ENCODE results near the gene CA7.

Gene CA7

GRCh38 chr16:66814734-66815133 is 29.5 kb upstream of the CA7 start:
- no peaks in the 10 kb centered on the region for H3K9me3 ChIP-seq (ENCODE audit: low read depth, low read length)
- H3K36me3 ChIP-seq (ENCODE audit: insufficient read depth, low read length) = peaks cover 51% of the 10 kb centered on the region
- H3K27ac ChIP-seq = no peak overlapping the region
- TF ChIP-seq POLR2AphosphoS5 (IDR thresholded peaks at IDR 0.05; ENCODE audit: borderline replicate concordance, low read depth, low read length) (no peak), FOXP2 (optimal IDR thresholded peaks at IDR 0.05; ENCODE audit: control extremely low read depth, extremely low read length, insufficient read depth) (no peak), EZH2 (IDR thresholded peaks at IDR 0.05) (no peak)
- no peak overlapping the region for H3K9ac ChIP-seq (ENCODE audit: insufficient read length)
- H3K4me3 ChIP-seq = no peak overlapping the region
- DNase-seq (ENCODE audit: low read depth, low spot score) = no peak

- no peak overlapping the region for H3K27ac ChIP-seq
- no peak overlapping the region for H3K4me3 ChIP-seq
- H3K9me3 ChIP-seq (ENCODE audit: low read depth, low read length) = no peaks in the 10 kb centered on the region
- TF ChIP-seq POLR2AphosphoS5 (IDR thresholded peaks at IDR 0.05; ENCODE audit: borderline replicate concordance, low read depth, low read length) (no peak), FOXP2 (optimal IDR thresholded peaks at IDR 0.05; ENCODE audit: control extremely low read depth, extremely low read length, insufficient read depth) (no peak), EZH2 (IDR thresholded peaks at IDR 0.05) (no peak)
- no peak for DNase-seq (ENCODE audit: low read depth, low spot score)
- H3K36me3 ChIP-seq (ENCODE audit: insufficient read depth, low read length) = peaks cover 48% of the 10 kb centered on the region
- H3K9ac ChIP-seq (ENCODE audit: insufficient read length) = no peak overlapping the region
These were observed 20.2 kb upstream of the CA7 start for GRCh38 chr16:66824006-66824405.

DNA sequence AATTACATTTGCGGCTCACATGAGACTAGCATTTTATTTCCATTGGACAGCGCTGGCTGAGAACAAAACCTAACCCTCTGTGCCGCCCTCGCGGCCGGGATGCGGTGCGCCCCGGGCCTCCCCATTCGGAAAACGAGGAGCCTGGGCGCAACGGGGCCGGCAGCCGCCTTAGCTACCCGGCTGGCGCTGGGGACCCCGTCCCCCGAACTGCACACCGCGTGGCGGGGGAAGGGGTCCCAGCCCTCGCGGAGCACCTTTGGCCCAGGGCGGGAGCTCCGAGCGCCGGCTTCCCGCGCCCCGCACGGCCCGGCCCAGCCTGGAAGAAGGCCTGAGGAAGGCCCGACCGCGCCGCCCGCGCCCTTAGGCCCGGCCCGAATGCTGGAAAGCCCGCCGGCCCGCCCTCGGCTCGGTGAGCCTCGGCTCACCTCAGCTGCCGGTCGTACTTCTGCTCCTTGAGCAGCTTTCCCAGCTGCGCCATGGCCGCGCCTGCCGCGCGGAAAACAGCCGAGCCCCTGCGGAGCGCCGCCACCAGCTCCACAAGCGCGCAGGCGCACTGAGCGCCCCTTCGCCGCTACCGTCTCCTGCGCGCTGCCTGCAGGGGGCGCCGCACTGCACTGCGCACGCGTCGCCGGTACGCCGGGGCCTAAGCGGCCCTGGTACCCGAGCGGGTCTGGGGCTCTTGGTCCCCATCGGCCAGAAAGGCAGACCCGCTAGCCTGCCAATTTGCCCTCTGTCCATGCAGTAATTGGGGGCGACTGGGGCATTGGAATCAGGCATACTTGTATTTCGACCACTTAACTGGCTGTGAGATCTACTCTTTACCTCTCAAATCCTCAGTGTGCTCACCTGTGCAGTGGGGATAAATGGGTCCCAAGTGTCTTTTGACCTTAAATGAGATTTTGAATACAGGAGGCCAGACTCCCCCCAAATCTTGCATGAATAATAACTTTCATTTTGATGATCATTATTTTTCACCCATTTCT is 13.5 kb upstream of the CA7 start, which contains the start of gene NAE1:
Gene NAE1 (minus strand): TSS at position 555 of the 983 bp plus-strand sequence. CDS start 77 bp downstream, at position 478.
- peak; percentile 87 for TF ChIP-seq POLR2AphosphoS5 (IDR thresholded peaks at IDR 0.05; ENCODE audit: borderline replicate concordance, low read depth, low read length)
- no peak for TF ChIP-seq EZH2 (IDR thresholded peaks at IDR 0.05)
- no peak for TF ChIP-seq FOXP2 (optimal IDR thresholded peaks at IDR 0.05; ENCODE audit: control extremely low read depth, extremely low read length, insufficient read depth)
- Histone ChIP-seq H3K36me3 (ENCODE audit: insufficient read depth, low read length) (peaks cover 16% of the 10 kb centered on the region), H3K9ac (ENCODE audit: insufficient read length) (peak within 1 kb of the TSS; percentile 89), H3K9me3 (ENCODE audit: low read depth, low read length) (no peaks in the 10 kb centered on the region), H3K27ac (peak within 1 kb of the TSS; percentile 62; the same call in 1 of the 2 replicates), H3K4me3 (peak within 1 kb of the TSS; percentile 81)
- DNase-seq (ENCODE audit: low read depth, low spot score) = no peak

DNA sequence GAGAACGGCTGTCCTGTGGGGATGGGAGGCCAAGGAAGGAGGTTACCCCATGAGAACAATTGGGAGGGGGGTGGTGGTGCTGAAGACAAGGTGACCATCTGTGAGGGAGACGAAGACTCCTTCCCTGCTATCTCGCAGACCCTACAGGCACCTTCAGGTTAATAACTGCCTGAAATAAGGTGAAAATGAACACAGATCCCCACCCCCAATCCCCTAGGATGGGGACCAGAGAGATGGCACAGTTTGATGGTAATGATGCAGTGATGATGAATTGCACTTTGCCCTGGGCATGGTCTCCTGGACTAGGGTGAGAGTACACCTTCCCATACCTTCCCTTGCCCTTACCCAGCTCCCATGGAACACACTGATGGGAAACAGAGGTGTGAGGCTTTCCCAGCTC is 12.0 kb upstream of the CA7 start:
- Histone ChIP-seq H3K27ac (no peak overlapping the region), H3K9me3 (ENCODE audit: low read depth, low read length) (no peaks in the 10 kb centered on the region), H3K9ac (ENCODE audit: insufficient read length) (no peak overlapping the region), H3K4me3 (no peak overlapping the region), H3K36me3 (ENCODE audit: insufficient read depth, low read length) (peaks cover 7% of the 10 kb centered on the region)
- DNase-seq (ENCODE audit: low read depth, low spot score) = no peak
- TF ChIP-seq FOXP2 (optimal IDR thresholded peaks at IDR 0.05; ENCODE audit: control extremely low read depth, extremely low read length, insufficient read depth) = no peak
- no peak for TF ChIP-seq EZH2 (IDR thresholded peaks at IDR 0.05)

- TF ChIP-seq POLR2AphosphoS5 (IDR thresholded peaks at IDR 0.05; ENCODE audit: borderline replicate concordance, low read depth, low read length) (no peak), EZH2 (IDR thresholded peaks at IDR 0.05) (no peak), FOXP2 (optimal IDR thresholded peaks at IDR 0.05; ENCODE audit: control extremely low read depth, extremely low read length, insufficient read depth) (no peak)
- Histone ChIP-seq H3K4me3 (no peak overlapping the region), H3K27ac (no peak overlapping the region), H3K9me3 (ENCODE audit: low read depth, low read length) (no peaks in the 10 kb centered on the region), H3K9ac (ENCODE audit: insufficient read length) (no peak overlapping the region), H3K36me3 (ENCODE audit: insufficient read depth, low read length) (peaks cover 3% of the 10 kb centered on the region)
- DNase-seq (ENCODE audit: low read depth, low spot score) = no peak
These were observed 11.4 kb upstream of the CA7 start for GRCh38 chr16:66832661-66833305.

- H3K4me3 ChIP-seq = no peak overlapping the region
- H3K9me3 ChIP-seq (ENCODE audit: low read depth, low read length) = no peaks in the 10 kb centered on the region
- no peak for DNase-seq (ENCODE audit: low read depth, low spot score)
- H3K36me3 ChIP-seq (ENCODE audit: insufficient read depth, low read length) = no peaks in the 10 kb centered on the region
- no peak overlapping the region for H3K9ac ChIP-seq (ENCODE audit: insufficient read length)
- H3K27ac ChIP-seq = no peak overlapping the region
- no peak for TF ChIP-seq EZH2 (IDR thresholded peaks at IDR 0.05)
- no peak for TF ChIP-seq POLR2AphosphoS5 (IDR thresholded peaks at IDR 0.05; ENCODE audit: borderline replicate concordance, low read depth, low read length)
- no peak for TF ChIP-seq FOXP2 (optimal IDR thresholded peaks at IDR 0.05; ENCODE audit: control extremely low read depth, extremely low read length, insufficient read depth)
These were observed 9.5 kb upstream of the CA7 start for GRCh38 chr16:66834746-66835145.

DNA sequence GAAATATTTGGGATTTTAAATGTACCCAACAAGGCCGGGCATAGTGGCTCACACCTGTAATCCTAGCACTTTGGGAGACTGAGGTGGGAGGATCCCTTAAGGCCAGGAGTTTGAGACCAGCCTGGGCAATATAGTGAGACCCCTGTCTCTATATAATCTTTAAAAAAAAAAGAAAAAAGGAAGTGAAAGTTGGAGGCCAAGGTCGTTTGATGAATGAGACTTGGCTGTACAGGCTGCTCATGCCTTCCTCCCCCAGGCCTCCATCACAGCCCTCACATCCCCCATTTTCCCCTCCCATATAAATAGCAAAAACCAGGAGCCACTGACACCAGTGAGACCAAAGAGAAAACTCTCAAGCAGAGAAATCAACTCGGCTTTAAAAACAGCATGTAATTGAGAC is 3.3 kb upstream of the CA7 start:
- DNase-seq (ENCODE audit: low read depth, low spot score) = no peak
- TF ChIP-seq EZH2 (IDR thresholded peaks at IDR 0.05) (no peak), POLR2AphosphoS5 (IDR thresholded peaks at IDR 0.05; ENCODE audit: borderline replicate concordance, low read depth, low read length) (no peak), FOXP2 (optimal IDR thresholded peaks at IDR 0.05; ENCODE audit: control extremely low read depth, extremely low read length, insufficient read depth) (no peak)
- no peaks in the 10 kb centered on the region for H3K36me3 ChIP-seq (ENCODE audit: insufficient read depth, low read length)
- H3K27ac ChIP-seq = no peak overlapping the region
- H3K4me3 ChIP-seq = no peak overlapping the region
- no peak overlapping the region for H3K9ac ChIP-seq (ENCODE audit: insufficient read length)
- no peaks in the 10 kb centered on the region for H3K9me3 ChIP-seq (ENCODE audit: low read depth, low read length)

GRCh38 chr16:66841366-66841765 is 2.8 kb upstream of the CA7 start:
- Histone ChIP-seq H3K27ac (no peak overlapping the region), H3K9ac (ENCODE audit: insufficient read length) (no peak overlapping the region), H3K4me3 (no peak overlapping the region), H3K9me3 (ENCODE audit: low read depth, low read length) (no peaks in the 10 kb centered on the region), H3K36me3 (ENCODE audit: insufficient read depth, low read length) (no peaks in the 10 kb centered on the region)
- no peak for TF ChIP-seq POLR2AphosphoS5 (IDR thresholded peaks at IDR 0.05; ENCODE audit: borderline replicate concordance, low read depth, low read length)
- TF ChIP-seq FOXP2 (optimal IDR thresholded peaks at IDR 0.05; ENCODE audit: control extremely low read depth, extremely low read length, insufficient read depth) = no peak
- no peak for TF ChIP-seq EZH2 (IDR thresholded peaks at IDR 0.05)
- DNase-seq (ENCODE audit: low read depth, low spot score) = no peak

Measured in SK-N-MC (cell line).